K562 (cell line): ENCODE measurements around the gene SUB1. TPM values are rescaled to one million over a fixed set of nuclear protein-coding genes. Genes with fewer than 3 reads are reported as not detected.

Source experiments
- ATF1 ChIP-seq, 2 experiments: fragments of 450-650 bp in 1 of 2; IDR thresholded peaks; 2 replicates each; pipeline ENCODE4 v1.6.1; 2016; ENCODE audit warnings: missing compliant biosample characterization in 1 of 2, missing genetic modification characterization in 1 of 2
- ATF3 ChIP-seq, 2 experiments: fragments of 450-650 bp in 1 of 2; sonication (generic) in 1 of 2; formaldehyde crosslinking in 1 of 2; IDR thresholded peaks in 1 of 2; conservative IDR thresholded peaks in 1 of 2; 2 replicates each; pipeline versions ENCODE4 v1.6.1 to v1.8.1; 2016 to 2023; ENCODE audit warnings: mild to moderate bottlenecking in 2 of 2, moderate library complexity in 2 of 2, inconsistent platforms in 1 of 2, missing genetic modification reagents in 1 of 2
- EZH2 ChIP-seq: IDR thresholded peaks from 2 replicates; pipeline ENCODE4 v1.6.1; 2012; ENCODE audit warnings: low read depth, mild to moderate bottlenecking, inconsistent platforms, low read length, borderline replicate concordance
- NCOA2 ChIP-seq, 2 experiments: fragments of 450-650 bp; IDR thresholded peaks; 2 replicates each; pipeline ENCODE4 v1.6.1; 2018; ENCODE audit warnings: mild to moderate bottlenecking in 2 of 2, moderate library complexity in 1 of 2; ENCODE audit not compliant: partially characterized antibody in 2 of 2
- RBFOX2 ChIP-seq: fragments of 200-400 bp; formaldehyde crosslinking; IDR thresholded peaks from 2 replicates; pipeline ENCODE4 v1.6.1; 2017; ENCODE audit warnings: low read depth, mild to moderate bottlenecking, low read length, moderate library complexity
- RBM25 ChIP-seq: fragments of 200-400 bp; formaldehyde crosslinking; IDR thresholded peaks from 2 replicates; pipeline ENCODE4 v1.6.1; 2018; ENCODE audit warnings: low read length, low read depth, moderate library complexity; ENCODE audit not compliant: severe bottlenecking
- RERE ChIP-seq: sonication (generic); formaldehyde crosslinking; IDR thresholded peaks from 2 replicates; pipeline ENCODE4 v1.8.0; 2023; ENCODE audit warnings: missing genetic modification reagents, mild to moderate bottlenecking, borderline replicate concordance
- SAFB ChIP-seq: fragments of 200-400 bp; formaldehyde crosslinking; IDR thresholded peaks from 2 replicates; pipeline ENCODE4 v1.6.1; 2017; ENCODE audit warnings: low read depth, low read length, borderline replicate concordance
- SPI1 ChIP-seq: IDR thresholded peaks from 2 replicates; pipeline ENCODE4 v1.6.1; 2011; ENCODE audit warnings: low read depth, low read length, control low read depth, borderline replicate concordance
- TCF15 ChIP-seq: fragments of 250-450 bp; sonication (Bioruptor Pico); IDR thresholded peaks from 2 replicates; pipeline ENCODE4 v1.8.0; 2022; ENCODE audit warnings: moderate library complexity, mild to moderate bottlenecking, inconsistent platforms
- ZFPM2 ChIP-seq: fragments of 250-450 bp; sonication (Bioruptor Pico); IDR thresholded peaks from 2 replicates; pipeline ENCODE4 v1.5.1; 2022; ENCODE audit warnings: mild to moderate bottlenecking
- ZNF197 ChIP-seq: fragments of 200-800 bp; sonication (Bioruptor generic); IDR thresholded peaks from 2 replicates; pipeline ENCODE4 v1.6.1; 2016; ENCODE audit warnings: low read depth, missing genetic modification characterization, missing compliant biosample characterization
- ZNF639 ChIP-seq, 2 experiments: fragments of 200-800 bp in 1 of 2; sonication (Bioruptor generic) in 1 of 2; sonication (generic) in 1 of 2; formaldehyde crosslinking in 1 of 2; IDR thresholded peaks in 1 of 2; conservative IDR thresholded peaks in 1 of 2; 2 replicates each; pipeline versions ENCODE4 v1.5.0 to v1.6.1; 2016 to 2020; ENCODE audit warnings: missing compliant biosample characterization in 1 of 2, missing genetic modification characterization in 1 of 2, missing genetic modification reagents in 1 of 2
- ZNF740 ChIP-seq, 3 experiments: fragments of 200-800 bp in 1 of 3; sonication (Bioruptor generic) in 1 of 3; sonication (generic) in 1 of 3; formaldehyde crosslinking in 1 of 3; IDR thresholded peaks; 2 replicates each; pipeline versions ENCODE4 v1.6.1 to v1.8.0; 2016 to 2022; ENCODE audit warnings: mild to moderate bottlenecking in 2 of 3, missing compliant biosample characterization in 2 of 3, missing genetic modification characterization in 2 of 3, missing genetic modification reagents in 1 of 3
- polyA plus RNA-seq, 8 experiments: library from polyadenylated mRNA; depleted of rRNA in 4 of 8; stranded (reverse) in 5 of 8; unstranded in 3 of 8; fragments of >200 nt; fragmentation: Nextera tagmentation in 2 of 8; fragmentation: Illumina TruSeq in 1 of 8; extraction: Ambion mirVana in 2 of 8; extraction: Trizol in 1 of 8; gene quantifications; 2 replicates each; pipeline versions ENCODE4 v1.2.1 to v1.2.3, GENCODE V29; 2011 to 2014; ENCODE audit warnings: inconsistent platforms in 1 of 8, missing spikeins in 1 of 8
- total RNA-seq, 7 experiments: library from RNA; depleted of rRNA in 6 of 7; stranded (reverse); fragments of >200 nt in 6 of 7; fragmentation: Illumina TruSeq in 2 of 7; extraction: Trizol in 2 of 7; gene quantifications; 2 replicates each; pipeline versions ENCODE4 v1.2.1 to v1.2.3, GENCODE V29; 2011 to 2021; ENCODE audit warnings: low replicate concordance in 1 of 7

The SUB1 gene
- total and polyA plus RNA-seq, 9 of the 15 experiments (the other 6 are each of a cell fraction or from before 2014, with no cell fraction given): 336 to 1,031 (median 700) TPM

- TF ChIP-seq ATF3 (IDR thresholded peaks at IDR 0.05) (peak; percentile 94), ATF3 (CRISPR knock-in tag; conservative IDR thresholded peaks at IDR 0.05) (0 out of 2 replicates have a peak, but pooled peaks have one; percentile 45), SPI1 (peak; percentile 1; the same call in 1 of the 2 replicates), ATF1 (CRISPR knock-in tag; IDR thresholded peaks at IDR 0.05) (no peak), ATF1 (tag; IDR thresholded peaks at IDR 0.05) (peak; percentile 42; the same call in 1 of the 2 replicates), ZNF639 (CRISPR knock-in tag; conservative IDR thresholded peaks at IDR 0.05 in 1 of 2, IDR thresholded peaks at IDR 0.05 in 1 of 2) (peak in 1 of 2 experiments; percentile 65; a peak in 1 of 4 replicates), TCF15 (no peak), ZNF740 (CRISPR knock-in tag; IDR thresholded peaks at IDR 0.05) (no peak), ZNF740 (tag; IDR thresholded peaks at IDR 0.05) (peak in 1 of 2 experiments; percentile 59; a peak in 1 of 4 replicates), ZFPM2 (no peak), RBFOX2 (no peak), RBM25 (no peak), EZH2 (no peak), NCOA2 (IDR thresholded peaks at IDR 0.05; ENCODE audit: partially characterized antibody in 2 of 2) (no peak), RERE (CRISPR knock-in tag) (no peak), ZNF197 (CRISPR knock-in tag) (0 out of 2 replicates have a peak, but pooled peaks have one; percentile 51), SAFB (no peak)
Observed at GRCh38 chr5:32542216-32543059, 42.9 kb upstream of the SUB1 start (continued).
